Effector CD8-positive, alpha-beta T cell (primary cell): Measurements from ENCODE around the gene UFSP2.

Experiments used
- DNase-seq: peaks from one replicate; lab custom pipeline; 2025; lab: John Stamatoyannopoulos, UW
- total RNA-seq, 4 experiments: gene quantifications; one replicate each; lab custom pipeline; 2026; lab: John Stamatoyannopoulos, UW

UFSP2 gene, protein sequence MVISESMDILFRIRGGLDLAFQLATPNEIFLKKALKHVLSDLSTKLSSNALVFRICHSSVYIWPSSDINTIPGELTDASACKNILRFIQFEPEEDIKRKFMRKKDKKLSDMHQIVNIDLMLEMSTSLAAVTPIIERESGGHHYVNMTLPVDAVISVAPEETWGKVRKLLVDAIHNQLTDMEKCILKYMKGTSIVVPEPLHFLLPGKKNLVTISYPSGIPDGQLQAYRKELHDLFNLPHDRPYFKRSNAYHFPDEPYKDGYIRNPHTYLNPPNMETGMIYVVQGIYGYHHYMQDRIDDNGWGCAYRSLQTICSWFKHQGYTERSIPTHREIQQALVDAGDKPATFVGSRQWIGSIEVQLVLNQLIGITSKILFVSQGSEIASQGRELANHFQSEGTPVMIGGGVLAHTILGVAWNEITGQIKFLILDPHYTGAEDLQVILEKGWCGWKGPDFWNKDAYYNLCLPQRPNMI
- 21.7 to 36.1 (median 27.1) reads per million in 4 experiments for total RNA-seq

DNA sequence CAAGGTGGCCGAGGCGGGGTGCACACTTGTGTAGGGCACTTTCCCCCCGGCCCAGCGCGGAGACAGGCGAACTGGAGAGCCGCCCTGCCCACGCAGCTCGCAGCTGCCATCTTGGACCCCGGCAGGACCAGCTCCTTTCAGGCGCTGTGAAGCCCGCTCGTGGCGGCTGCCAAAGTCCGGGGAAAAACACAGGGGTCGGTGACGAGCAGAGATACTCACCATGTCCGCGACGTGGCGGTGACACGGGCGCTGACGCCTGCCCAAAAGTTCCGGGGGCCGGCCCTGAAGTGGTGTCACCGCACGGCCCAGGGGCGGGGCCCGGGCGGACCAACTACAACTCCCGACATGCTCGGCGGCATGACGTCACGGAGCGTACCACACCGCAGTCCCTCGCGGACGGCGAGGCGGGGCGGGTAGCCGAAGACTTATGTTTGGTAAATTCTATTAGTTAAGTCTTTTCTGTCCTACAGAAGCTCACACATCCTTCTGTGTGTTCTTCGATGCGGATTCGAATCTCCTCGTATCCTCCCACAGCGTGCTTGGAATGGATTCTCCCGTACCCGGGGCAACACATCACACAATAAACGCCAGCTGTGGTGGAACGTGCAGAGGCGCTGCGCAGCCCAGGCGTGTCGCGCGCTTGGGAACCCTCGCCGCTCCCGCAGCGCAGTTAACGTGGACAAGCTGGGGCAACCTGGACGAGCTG lies at the start of gene UFSP2:
Gene UFSP2 (minus strand): TSS at position 318 of the 706 bp plus-strand sequence. CDS start 96 bp downstream, at position 222.
- peak; percentile 88 for DNase-seq

DNA sequence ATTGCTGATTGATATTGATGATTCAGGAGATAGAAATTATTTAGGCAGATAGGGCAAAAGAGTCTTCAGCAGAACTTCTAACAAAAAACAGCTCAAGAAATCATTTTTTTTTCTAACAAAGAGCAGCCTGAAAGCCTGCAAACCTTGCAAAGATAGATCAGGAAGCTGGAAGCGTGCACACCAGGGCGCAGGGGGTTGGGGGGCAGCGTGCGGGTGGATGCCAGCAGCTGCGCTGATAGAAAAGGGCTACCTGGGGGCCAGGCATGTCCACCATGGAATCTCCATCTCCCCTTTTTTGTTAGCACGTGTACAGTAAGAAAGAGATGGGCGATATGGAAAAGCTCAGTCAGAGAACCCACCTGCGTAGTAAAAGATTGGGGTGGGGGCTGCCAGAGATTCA lies 47.5 kb upstream of the UFSP2 start:
- no peak for DNase-seq

DNA sequence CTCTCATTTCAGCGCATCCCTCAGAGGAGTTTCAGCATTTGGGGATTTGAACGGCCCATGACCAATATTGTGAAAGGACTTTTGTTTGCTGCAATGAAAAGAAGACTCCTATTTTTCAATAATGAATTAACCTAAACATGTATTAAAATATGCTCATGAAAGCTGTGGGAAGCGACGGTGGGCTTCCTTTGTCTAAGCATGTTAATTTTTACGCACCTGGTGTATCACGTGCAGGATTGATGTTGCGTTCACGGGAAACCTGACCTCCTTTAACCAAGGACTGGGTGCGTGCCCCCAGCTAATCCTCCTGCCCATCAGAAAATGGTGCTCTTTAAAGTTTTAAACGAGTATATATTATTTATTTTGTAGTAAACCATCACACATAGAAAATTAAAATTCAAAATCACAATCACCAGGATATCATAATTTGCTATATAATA lies 46.4 kb upstream of the UFSP2 start:
- no peak for DNase-seq

DNA sequence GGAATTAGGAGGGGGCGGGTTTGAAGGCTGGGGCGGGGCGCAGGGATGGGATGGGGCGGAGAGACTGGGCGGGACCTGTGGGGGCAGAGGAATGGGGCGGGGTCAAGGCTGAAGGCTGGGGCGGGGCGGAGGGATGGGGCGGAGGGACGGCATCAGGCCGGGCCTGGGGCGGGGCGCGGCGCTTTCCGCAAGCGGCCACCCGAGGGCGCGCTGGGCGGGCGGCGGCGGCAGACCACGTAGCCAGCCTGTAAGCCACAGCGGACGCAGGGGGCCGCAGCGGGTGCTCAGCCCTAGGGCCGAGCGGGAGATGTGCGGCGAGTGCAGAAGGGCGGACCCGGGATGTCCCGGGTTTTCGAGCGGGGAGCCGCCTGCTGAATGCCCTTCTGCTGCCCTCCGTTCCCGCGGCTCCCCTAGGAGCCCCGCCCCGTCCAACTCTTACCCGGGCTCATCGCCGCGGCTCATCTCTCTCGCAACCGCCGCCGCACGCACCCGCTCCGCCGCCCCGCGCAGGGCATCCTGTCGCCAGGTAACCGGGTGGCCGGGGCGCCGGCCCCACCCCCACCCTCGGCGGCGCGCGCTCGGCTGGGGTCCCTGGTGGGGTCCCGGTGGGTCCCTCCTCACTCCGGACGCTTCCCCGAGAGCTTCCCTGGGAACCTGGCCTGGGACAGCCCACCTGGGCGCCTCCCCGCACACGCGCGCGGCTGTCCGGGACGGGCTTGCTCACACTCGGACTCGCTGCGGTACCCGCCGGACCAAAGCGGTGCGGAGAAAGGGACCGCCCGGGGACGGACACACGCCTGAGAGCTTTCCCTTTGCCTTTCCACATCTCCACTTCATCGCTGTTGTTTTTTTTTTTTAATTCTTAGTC lies 45.7 kb upstream of the UFSP2 start, which contains the start of gene CCDC110:
Gene CCDC110 (minus strand): TSS at position 499 of the 868 bp plus-strand sequence. CDS start 50 bp downstream, at position 449.
- DNase-seq: peak; percentile 86

DNA sequence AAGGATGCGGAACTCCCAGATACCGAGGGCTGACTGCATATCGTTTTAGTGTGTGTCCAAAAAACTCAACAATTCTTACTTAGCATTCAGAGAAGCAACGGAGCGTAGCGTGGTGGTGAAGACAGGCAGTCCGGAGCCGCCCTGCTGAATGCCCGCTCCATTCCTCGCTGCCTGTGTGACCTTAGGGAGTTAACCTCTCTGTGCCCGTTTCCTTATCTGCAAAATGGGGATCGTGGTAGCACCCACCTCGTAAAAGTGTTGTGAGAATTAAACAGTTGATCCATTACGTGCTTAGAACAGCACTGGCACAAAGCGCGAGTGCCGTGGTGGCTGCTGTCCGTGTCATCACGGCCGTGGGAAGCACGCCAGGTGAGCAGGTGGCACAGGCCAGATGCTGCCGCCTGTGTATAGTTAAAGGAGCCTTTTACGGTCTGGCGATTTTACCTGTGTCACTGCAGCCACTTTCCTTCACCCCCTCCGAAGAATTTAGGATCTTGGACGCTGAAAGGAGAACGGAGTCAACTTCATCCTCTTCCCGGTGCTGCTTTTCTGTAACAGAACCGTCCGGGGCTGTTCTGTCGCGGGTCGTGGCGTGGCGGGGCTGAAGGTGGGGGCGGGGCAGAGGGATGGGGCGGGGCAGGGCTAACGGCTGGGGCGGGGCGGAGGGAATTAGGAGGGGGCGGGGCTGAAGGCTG lies 44.9 kb upstream of the UFSP2 start:
- DNase-seq: peak; percentile 53

DNA sequence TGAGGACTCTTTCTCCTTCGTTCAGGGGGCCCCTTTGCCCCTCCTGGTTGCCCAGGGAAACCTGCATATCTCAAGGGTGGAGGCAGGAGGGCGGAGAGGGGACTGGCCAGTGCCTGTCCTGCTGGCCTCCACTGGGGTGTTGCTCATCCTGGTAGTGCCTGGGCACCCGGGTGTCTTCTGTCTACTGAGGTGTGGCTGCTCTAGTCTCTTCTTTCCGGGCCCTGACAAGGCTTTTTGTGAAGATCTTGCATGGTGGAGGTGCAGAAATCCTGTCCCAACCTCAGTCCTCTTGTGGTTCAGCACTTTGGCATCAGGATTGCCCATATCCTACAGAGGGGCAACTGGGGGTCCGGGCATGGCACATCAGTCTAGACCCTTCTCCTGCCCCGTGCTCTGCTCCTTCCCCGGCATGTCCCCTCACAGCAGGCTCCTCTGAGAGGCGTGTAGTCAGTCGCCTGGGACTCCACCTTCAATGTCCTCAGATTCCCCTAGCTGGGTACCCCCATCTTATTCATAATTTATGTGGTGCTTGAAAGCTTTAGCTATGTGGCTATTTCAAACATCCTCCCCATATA lies 43.9 kb upstream of the UFSP2 start:
- DNase-seq: no peak

DNA sequence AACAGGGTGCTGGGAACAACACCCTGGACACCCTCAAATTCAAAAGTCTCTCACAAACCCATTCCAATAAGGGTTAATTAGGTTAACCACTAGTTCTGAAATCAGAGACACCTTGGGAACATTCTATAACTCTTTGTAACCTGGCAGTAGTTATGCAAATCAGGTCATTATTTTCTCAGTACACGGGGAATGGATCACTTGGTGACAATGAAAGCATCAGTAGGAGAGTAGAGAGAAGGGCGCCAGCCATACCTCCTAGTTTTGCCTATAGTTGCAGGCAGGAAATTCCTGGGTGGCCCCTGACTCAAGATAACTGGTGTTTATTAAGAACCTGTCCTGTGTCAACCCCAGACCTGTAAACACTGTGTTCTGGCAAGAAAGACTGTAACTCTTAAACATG lies 43.2 kb upstream of the UFSP2 start:
- DNase-seq: no peak

DNA sequence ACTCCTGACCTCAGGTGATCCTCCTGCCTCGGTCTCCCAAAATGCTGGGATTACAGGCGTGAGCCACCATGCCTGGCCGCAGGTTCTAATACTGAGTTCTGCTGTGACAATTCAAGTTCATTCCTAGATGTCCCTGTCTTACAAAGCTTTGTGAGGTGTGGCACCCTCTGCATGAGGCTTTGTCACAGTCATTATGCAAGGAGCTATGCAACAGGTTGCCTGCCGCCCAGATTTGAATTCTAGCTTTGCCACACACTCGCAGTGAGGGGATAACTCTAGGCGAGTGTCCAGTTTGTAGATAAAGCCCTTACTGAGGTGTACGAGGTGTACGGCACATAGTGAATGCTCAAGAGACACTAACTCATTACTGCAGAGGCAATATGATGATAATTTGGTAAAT lies 42.2 kb upstream of the UFSP2 start:
- no peak for DNase-seq

DNA sequence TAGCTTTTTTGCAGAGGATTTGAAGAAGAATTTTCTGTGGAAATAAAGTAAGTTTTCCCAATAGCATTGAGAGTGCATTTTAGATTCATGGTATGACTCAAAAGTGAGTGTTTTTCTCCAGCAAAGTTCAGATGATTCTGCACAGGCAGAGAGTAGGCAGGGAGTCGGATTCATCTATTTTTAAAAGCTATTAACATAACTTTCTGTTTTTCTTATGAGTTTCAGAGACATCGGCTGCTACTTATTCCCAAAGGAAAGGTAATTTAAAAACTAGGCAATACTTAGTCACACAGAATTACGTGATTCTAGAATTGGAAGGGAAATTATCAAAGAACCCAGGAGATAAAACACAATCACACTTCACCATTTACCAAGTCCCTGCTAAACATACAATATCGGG lies 41.3 kb upstream of the UFSP2 start:
- no peak for DNase-seq

DNA sequence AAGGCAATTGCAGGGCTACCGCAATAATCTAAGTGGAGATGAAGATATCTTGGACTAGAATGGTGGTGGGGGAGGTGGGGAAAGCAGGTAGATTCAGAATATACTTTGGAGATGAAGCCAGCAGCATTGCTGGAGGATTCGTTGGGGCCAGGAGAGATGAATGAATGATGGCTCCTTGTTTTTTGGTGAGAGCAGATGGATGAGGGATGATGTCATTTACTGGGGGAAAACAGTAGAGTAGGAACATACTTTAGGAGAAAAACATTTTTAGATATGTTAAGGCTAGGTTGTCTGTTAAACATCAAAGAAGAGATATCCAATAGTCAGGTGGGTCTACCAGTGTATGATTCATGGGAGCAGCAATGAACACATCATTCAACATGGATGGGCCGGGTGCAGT lies 39.9 kb upstream of the UFSP2 start:
- DNase-seq: no peak

DNA sequence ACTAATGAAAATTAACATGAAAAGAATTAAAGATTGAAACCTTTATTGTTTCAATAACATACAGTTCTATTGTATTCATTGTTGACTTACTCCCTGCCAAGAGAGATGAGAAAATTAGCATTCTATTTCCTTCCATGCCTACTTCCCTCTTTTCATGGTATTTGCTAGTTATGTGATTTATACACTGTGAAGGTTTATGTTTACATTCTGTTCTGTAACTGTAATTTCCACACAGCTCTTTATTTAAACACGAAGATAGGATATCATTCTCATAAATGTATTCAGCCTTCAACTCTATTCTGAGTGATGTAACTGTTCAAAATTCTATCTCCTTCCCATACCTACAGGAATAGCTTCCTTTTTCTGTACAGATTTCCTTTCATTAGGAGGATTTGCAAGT lies 39.1 kb upstream of the UFSP2 start:
- DNase-seq: no peak

DNA sequence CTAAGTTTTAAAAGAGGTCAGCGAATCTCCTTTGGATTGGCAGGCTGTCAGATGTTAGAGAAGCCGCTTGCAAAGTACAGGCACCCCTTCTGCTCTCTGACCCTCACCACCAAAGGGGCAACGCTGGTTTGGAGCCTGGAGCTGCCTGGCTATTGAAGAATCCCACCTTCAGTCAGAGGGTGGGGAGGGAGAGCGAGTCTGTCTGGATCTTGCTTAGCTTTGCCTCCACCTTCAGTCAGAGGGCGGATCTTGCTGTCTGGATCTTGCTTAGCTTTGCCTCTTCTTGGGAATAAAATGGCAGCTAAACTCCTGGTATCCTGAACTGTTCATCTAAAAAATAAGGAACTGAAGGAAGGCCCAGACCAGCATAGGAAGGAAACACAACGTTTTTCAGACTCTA lies 38.4 kb upstream of the UFSP2 start:
- no peak for DNase-seq

DNA sequence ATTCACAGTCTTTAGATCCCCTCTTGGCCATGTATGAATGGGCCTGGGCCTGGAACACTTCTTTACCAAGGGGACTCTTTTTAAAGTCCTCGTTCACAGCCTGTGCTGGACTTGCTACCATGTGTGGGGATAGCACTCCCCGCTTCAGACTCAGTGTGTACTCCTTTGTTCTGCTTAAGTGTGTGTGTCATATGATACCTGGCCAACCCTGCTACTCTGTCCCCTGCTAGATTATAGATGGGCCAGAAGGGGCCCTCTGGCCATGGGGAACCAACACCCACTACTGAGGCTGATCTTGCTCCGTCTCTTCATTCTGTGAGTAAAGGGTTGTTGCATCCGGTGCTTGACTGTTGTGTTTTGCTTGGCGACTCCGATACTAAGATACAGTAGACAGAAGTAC lies 37.8 kb upstream of the UFSP2 start:
- DNase-seq: no peak

DNA sequence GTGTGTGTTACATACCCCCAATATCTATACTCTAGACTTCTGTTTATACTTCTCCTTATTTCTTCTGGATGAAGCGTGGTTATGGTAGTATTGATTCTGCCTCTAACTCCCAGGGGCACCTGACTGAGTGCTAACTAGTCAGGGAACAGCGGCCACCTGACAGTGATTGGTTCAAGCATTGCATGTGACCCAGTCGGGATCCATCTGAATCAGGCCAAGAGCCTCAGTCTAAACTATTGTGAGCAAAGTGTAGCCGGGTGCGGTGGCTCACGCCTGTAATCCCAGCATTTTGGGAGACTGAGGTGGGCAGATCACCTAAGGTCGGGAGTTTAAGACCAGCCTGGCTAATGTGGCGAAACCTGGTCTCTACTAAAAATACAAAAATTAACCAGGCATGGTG lies 35.8 kb upstream of the UFSP2 start:
- no peak for DNase-seq

DNA sequence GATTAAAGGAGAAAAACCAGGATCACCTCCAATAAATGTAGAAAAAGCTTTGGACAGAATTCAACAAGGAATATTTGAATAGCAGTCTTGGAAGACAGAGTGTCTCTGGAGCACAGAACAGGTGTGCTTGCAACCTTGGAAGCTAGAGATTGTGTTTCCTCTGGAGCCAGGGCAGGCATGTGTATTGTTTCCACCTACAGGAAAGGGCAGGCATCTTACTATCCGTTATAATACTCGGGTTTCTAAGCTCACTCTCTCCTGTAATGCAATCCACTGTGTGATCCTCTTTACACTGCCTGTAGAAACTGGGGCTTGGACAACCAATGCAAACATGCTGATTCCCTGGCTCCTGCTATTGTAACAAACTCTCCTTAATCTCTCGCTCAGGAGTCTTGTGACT lies 31.4 kb upstream of the UFSP2 start:
- no peak for DNase-seq

DNA sequence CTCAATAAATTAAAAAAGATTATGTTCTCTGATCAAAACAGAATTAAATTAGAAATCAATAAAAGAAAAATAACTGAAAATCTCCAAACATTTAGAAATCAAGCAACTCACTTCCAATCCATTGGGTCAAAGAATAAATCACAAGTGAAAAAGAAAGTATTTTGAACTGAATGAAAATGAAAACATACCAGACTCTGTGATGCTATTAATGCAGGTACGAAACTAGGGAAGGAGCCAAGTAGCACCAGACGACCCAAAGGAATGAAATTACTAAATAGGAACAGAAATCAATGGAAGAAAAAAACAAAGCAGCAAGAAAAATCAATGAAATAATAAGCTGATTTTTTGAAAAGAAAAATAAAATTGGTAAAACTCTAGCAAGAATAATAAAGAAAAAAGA lies 30.4 kb upstream of the UFSP2 start:
- DNase-seq: no peak

DNA sequence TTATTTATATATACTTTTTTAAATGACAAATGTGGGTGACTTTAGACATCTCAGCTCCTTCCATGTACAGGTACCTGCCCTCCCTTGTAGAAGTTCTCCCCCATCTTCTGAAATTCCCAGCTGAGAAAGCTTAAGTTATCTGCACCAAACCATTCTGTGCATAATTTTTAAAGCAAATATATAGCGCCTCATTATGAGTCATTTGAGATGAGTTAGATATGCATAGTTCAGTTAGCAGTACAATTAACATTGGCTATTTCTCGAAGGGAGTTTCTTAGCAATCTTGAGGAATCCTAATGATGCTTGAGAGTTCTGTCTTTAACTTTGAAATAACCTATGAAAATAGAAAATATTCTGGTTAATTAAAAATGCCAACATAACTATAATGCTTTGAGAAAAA lies 19.4 kb upstream of the UFSP2 start:
- no peak for DNase-seq

DNA sequence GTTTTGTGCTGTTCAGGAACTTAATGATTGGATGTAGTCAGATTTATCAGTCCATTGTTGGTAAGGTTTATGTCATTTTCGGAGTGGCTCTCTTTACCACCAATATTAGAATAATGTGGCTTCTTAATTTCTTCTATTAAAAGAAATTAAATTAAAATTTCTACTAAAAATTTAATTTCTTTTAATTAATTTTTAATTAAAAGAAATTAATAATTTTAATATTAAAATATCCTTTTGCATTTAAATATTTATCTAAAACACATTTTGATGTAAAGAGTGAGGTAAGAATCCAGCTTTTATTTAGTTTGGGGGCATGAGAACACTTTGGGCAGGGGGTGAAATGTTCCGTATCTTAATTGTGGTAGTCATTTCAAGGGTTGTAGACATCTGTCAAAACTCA lies 15.7 kb upstream of the UFSP2 start:
- DNase-seq: no peak

DNA sequence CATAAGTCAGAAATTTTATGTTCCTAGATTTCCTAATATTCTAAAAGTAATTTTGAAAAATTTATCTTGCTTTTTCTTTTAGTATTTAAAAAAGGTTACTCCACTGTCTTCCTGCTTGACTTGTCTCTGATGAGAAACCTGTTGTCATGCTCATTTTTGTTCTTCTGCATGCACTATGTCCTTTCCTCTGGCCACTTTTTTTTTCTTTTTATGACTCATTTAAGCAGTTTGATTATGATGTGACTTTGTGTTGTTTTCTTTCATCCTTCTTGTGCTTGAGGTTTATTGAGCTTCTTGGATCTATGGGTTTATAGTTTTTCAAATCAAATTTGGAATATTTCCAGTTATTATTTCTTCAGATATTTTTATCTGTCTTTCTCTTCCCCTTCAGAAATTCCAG lies 12.0 kb upstream of the UFSP2 start:
- DNase-seq: no peak

DNA sequence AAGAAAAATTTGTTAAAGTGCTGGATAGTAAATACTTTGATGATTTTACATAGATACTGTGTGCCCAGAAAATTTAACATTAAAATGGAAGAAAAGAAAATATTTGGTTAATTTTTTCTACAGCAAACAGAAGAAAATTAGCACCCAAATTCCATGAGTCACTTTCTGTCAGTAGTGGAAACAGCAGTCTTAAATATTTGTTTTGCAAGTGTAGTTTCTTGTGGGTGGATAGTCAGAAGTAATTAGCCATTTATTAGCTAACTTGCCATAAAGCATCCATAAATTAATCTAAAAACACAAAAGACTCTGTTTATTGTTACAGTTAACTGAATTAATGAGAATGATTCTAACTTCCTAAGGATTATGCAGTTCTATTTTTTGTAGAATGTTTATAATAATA lies 9.7 kb upstream of the UFSP2 start:
- no peak for DNase-seq

DNA sequence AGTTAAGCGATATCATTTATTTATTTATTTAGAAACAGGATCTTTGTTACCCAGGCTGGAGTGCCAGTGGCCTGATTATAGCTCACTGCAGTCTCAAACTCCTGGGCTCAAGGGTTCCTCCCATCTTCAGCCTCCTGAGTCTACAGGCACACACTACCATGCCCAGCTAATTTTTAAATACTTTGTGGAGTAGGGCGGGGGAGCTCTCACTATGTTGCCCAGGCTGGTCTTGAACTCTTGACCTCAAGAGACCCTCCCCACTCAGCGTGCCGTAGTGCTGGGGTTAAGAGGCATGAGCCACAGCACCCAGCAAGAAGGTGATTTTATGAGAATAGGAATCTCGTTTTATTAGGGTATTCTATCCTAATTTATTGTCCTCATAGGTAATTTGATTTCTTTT lies 3.9 kb upstream of the UFSP2 start:
- DNase-seq: no peak
